Measurements from ENCODE around the gene BEAN1. TPM values are rescaled to one million over a fixed set of nuclear protein-coding genes. Genes with fewer than 3 reads are reported as not detected.

The BEAN1 gene
- total RNA-seq, 1 experiment from 2014 or later, result 0.24 TPM

DNA sequence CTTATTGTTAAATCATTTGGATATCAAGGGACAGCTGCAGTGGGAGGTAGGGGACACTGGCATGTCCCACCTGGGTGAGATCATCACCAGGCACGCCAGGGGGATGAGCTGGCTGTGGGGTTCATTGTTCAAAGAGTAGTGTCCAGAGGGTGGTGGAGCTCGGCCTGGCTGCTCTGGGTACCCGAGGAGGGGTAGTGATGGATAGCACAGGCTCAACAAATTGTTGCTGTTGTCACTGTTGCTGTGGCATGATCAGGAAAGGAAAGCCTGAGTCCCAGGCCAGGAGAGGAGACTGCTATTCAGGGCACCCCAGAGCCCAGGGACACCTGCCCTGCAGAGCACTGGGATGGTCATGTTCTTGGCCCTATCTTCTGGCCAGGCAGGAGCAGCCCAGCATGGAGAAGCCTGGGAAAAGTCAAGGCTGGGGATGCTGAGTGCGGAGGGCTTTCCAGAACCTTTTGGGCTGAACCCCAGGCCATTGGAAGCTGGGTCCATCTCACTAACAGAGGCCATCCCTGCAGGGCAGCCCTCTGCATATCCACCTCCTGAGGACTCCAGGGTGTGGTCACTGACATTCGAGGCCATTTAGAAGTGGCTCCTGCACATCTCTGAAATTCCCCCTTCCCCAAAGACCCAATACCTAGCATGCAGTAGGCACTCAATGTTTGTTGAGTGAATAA lies 12.1 kb downstream of the BEAN1 start:
- H3K4me1 ChIP-seq (ENCODE audit: insufficient read depth, low read length), result peaks cover 5% of the 10 kb centered on the region; the same call in 1 of the 2 replicates
- H3K27ac ChIP-seq (ENCODE audit: insufficient read length, low read depth, low read length), result no peak overlapping the region
- H3K9ac ChIP-seq (ENCODE audit: extremely low read depth, insufficient read length, low read length), result no peak overlapping the region
- no peak overlapping the region for H2BK12ac ChIP-seq (ENCODE audit: insufficient read length, low read depth, low read length)
- no peak overlapping the region for H3K14ac ChIP-seq (ENCODE audit: insufficient read depth, low read length)
- H3K4me2 ChIP-seq (ENCODE audit: insufficient read depth, insufficient read length, low read length), result no peak overlapping the region
- H3K18ac ChIP-seq (ENCODE audit: insufficient read length, low read depth, low read length), result no peak overlapping the region
- H3K79me1 ChIP-seq (ENCODE audit: insufficient read depth, low read depth, low read length, poor library complexity, severe bottlenecking), result no peaks in the 10 kb centered on the region
- no peak overlapping the region for H4K91ac ChIP-seq (ENCODE audit: insufficient read length, low read depth, low read length)
- no peaks in the 10 kb centered on the region for H4K20me1 ChIP-seq (ENCODE audit: control insufficient read depth, insufficient read depth, insufficient read length)
- no peak overlapping the region for H2AFZ ChIP-seq (ENCODE audit: low read length)
- no peak overlapping the region for H2BK20ac ChIP-seq (ENCODE audit: low read depth, low read length, poor library complexity, severe bottlenecking)
- TF ChIP-seq, protein P1, sequence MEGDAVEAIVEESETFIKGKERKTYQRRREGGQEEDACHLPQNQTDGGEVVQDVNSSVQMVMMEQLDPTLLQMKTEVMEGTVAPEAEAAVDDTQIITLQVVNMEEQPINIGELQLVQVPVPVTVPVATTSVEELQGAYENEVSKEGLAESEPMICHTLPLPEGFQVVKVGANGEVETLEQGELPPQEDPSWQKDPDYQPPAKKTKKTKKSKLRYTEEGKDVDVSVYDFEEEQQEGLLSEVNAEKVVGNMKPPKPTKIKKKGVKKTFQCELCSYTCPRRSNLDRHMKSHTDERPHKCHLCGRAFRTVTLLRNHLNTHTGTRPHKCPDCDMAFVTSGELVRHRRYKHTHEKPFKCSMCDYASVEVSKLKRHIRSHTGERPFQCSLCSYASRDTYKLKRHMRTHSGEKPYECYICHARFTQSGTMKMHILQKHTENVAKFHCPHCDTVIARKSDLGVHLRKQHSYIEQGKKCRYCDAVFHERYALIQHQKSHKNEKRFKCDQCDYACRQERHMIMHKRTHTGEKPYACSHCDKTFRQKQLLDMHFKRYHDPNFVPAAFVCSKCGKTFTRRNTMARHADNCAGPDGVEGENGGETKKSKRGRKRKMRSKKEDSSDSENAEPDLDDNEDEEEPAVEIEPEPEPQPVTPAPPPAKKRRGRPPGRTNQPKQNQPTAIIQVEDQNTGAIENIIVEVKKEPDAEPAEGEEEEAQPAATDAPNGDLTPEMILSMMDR (conservative IDR thresholded peaks at IDR 0.05), result no peak
- H3K4me3 Mint-ChIP-seq, result no peak overlapping the region
- H4K5ac ChIP-seq (ENCODE audit: insufficient read length, low read depth, low read length), result no peak overlapping the region
- H3K23ac ChIP-seq (ENCODE audit: insufficient read length, low read depth, low read length), result no peak overlapping the region
- no peak overlapping the region for H3K4ac ChIP-seq (ENCODE audit: low read depth, low read length)
- peaks cover 15 to 29% of the 10 kb centered on the region in 2 experiments for H3K4me1 Mint-ChIP-seq
- no peaks in the 10 kb centered on the region for H3K23me2 ChIP-seq (ENCODE audit: insufficient read length, low read depth, low read length, poor library complexity, severe bottlenecking)
- H2BK120ac ChIP-seq (ENCODE audit: low read depth, low read length, poor library complexity, severe bottlenecking), result no peak overlapping the region
- H3K9me3 ChIP-seq (ENCODE audit: control insufficient read depth, low read depth, low read length), result no peaks in the 10 kb centered on the region
- peaks cover 32% of the 10 kb centered on the region for H3K27me3 Mint-ChIP-seq (ENCODE audit: low read depth)
- no peak overlapping the region for H3K27ac Mint-ChIP-seq
- H3K9me3 Mint-ChIP-seq, result no peaks in the 10 kb centered on the region
- H2AK5ac ChIP-seq (ENCODE audit: insufficient read length, low read length), result no peak overlapping the region
- no peak for DNase-seq
- H4K8ac ChIP-seq (replicated peaks; ENCODE audit: insufficient read length, low read depth, low read length), result no peak overlapping the region
- H3K36me3 Mint-ChIP-seq (ENCODE audit: insufficient read depth in 1 of 3, low read depth in 3 of 3), result no peaks in the 10 kb centered on the region
- no peak overlapping the region for H3K56ac ChIP-seq (ENCODE audit: insufficient read length, low read depth, low read length)
- H3K27me3 ChIP-seq (ENCODE audit: insufficient read depth, low read length), result no peaks in the 10 kb centered on the region
- no peak overlapping the region for H3T11ph ChIP-seq (ENCODE audit: low read length)
- no peaks in the 10 kb centered on the region for H3K79me2 ChIP-seq (ENCODE audit: insufficient read depth, low read length)
- no CpG with 5 or more reads among the region's 5 CpGs for WGBS (ENCODE audit: extremely low coverage, insufficient read length, low lambda C conversion rate)
- no peak overlapping the region for H2BK15ac ChIP-seq (ENCODE audit: low read depth, low read length)
- no peak overlapping the region for H2BK5ac ChIP-seq (ENCODE audit: insufficient read length, low read length)
